Loucy (cell line): ENCODE data around the gene TFCP2L1.

Experiments
- H2AFZ ChIP-seq: fragments of 200-600 bp; sonication (generic); 2 replicates; pipeline ENCODE4 v1.6.0; 2016; ENCODE audit warnings: antibody characterized with exemption, mild to moderate bottlenecking, low read length, moderate library complexity
- H3F3A ChIP-seq: fragments of 200-600 bp; 2 replicates; pipeline ENCODE4 v1.6.0; 2016; ENCODE audit warnings: antibody characterized with exemption, low read depth, mild to moderate bottlenecking
- H3K27me3 ChIP-seq: fragments of 200-600 bp; sonication (generic); 2 replicates; pipeline ENCODE4 v1.6.1; 2014; ENCODE audit warnings: low read length, mild to moderate bottlenecking; ENCODE audit not compliant: insufficient read depth, poor library complexity, severe bottlenecking
- H3K36me3 ChIP-seq: fragments of 200-600 bp; sonication (generic); 2 replicates; pipeline ENCODE4 v1.6.1; 2016; ENCODE audit warnings: low read length; ENCODE audit not compliant: insufficient read depth
- H3K4me1 ChIP-seq: fragments of 200-600 bp; sonication (generic); 2 replicates; pipeline ENCODE4 v1.5.1; 2014; ENCODE audit warnings: low read length, mild to moderate bottlenecking; ENCODE audit not compliant: insufficient read depth, poor library complexity, severe bottlenecking
- H3K4me2 ChIP-seq: fragments of 200-600 bp; sonication (generic); 2 replicates; pipeline ENCODE4 v1.6.0; 2014; ENCODE audit warnings: antibody characterized with exemption, low read length, low read depth, mild to moderate bottlenecking; ENCODE audit not compliant: poor library complexity, severe bottlenecking
- H3K4me3 ChIP-seq: fragments of 200-600 bp; sonication (generic); 2 replicates; pipeline ENCODE4 v1.5.1; 2014; ENCODE audit warnings: low read length, mild to moderate bottlenecking, mixed read lengths; ENCODE audit not compliant: poor library complexity, severe bottlenecking
- H3K79me2 ChIP-seq: fragments of 200-600 bp; sonication (generic); 2 replicates; pipeline ENCODE4 v1.6.1; 2014; ENCODE audit warnings: low read length; ENCODE audit not compliant: insufficient read depth
- H3K9ac ChIP-seq: fragments of 200-600 bp; sonication (generic); 2 replicates; pipeline ENCODE4 v1.6.0; 2014; ENCODE audit warnings: mild to moderate bottlenecking, low read depth, low read length, moderate library complexity; ENCODE audit not compliant: poor library complexity, severe bottlenecking
- H3K9me2 ChIP-seq: fragments of 200-600 bp; sonication (generic); replicated peaks from 2 replicates; pipeline ENCODE4 v1.6.1; 2016; ENCODE audit warnings: low read depth, low read length, mixed read lengths
- H3K9me3 ChIP-seq: fragments of 200-600 bp; sonication (generic); 2 replicates; pipeline ENCODE4 v1.6.1; 2014; ENCODE audit warnings: mild to moderate bottlenecking, antibody characterized with exemption, low read length, low read depth; ENCODE audit not compliant: insufficient read depth
- H4K20me1 ChIP-seq: fragments of 200-600 bp; sonication (generic); 2 replicates; pipeline ENCODE4 v1.6.0; 2014; ENCODE audit warnings: antibody characterized with exemption, low read length, mild to moderate bottlenecking; ENCODE audit not compliant: insufficient read depth, poor library complexity, severe bottlenecking
- EZH2phosphoT487 ChIP-seq: fragments of 200-600 bp; IDR thresholded peaks from 2 replicates; pipeline ENCODE4 v1.6.1; 2018; ENCODE audit warnings: antibody characterized with exemption, mild to moderate bottlenecking, moderate library complexity, borderline replicate concordance
- TF ChIP-seq, protein P1 (sequence below): fragments of 200-600 bp; sonication (generic); conservative IDR thresholded peaks from 2 replicates; pipeline ENCODE4 v1.5.1; 2014; ENCODE audit warnings: mild to moderate bottlenecking, antibody characterized with exemption, low read length

Gene TFCP2L1

GRCh38 chr2:121257480-121257840 is 27.5 kb downstream of the TFCP2L1 start:
- TF ChIP-seq EZH2phosphoT487 = no peak
- TF ChIP-seq, protein P1, sequence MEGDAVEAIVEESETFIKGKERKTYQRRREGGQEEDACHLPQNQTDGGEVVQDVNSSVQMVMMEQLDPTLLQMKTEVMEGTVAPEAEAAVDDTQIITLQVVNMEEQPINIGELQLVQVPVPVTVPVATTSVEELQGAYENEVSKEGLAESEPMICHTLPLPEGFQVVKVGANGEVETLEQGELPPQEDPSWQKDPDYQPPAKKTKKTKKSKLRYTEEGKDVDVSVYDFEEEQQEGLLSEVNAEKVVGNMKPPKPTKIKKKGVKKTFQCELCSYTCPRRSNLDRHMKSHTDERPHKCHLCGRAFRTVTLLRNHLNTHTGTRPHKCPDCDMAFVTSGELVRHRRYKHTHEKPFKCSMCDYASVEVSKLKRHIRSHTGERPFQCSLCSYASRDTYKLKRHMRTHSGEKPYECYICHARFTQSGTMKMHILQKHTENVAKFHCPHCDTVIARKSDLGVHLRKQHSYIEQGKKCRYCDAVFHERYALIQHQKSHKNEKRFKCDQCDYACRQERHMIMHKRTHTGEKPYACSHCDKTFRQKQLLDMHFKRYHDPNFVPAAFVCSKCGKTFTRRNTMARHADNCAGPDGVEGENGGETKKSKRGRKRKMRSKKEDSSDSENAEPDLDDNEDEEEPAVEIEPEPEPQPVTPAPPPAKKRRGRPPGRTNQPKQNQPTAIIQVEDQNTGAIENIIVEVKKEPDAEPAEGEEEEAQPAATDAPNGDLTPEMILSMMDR = no peak
- H2AFZ ChIP-seq = peak overlapping the region; percentile 24; the same call in 1 of the 2 replicates
- no peaks in the 10 kb centered on the region for H3K9me2 ChIP-seq
- peak overlapping the region; percentile 47 for H3K9ac ChIP-seq
- peak overlapping the region; percentile 53 for H3K4me2 ChIP-seq
- H3K4me1 ChIP-seq = peaks cover 16% of the 10 kb centered on the region
- no peaks in the 10 kb centered on the region for H3K9me3 ChIP-seq
- peak overlapping the region; percentile 32 for H3K4me3 ChIP-seq
- no peaks in the 10 kb centered on the region for H3K36me3 ChIP-seq
- no peaks in the 10 kb centered on the region for H3K27me3 ChIP-seq
- no peaks in the 10 kb centered on the region for H3F3A ChIP-seq
- no peaks in the 10 kb centered on the region for H4K20me1 ChIP-seq
- no peaks in the 10 kb centered on the region for H3K79me2 ChIP-seq

DNA sequence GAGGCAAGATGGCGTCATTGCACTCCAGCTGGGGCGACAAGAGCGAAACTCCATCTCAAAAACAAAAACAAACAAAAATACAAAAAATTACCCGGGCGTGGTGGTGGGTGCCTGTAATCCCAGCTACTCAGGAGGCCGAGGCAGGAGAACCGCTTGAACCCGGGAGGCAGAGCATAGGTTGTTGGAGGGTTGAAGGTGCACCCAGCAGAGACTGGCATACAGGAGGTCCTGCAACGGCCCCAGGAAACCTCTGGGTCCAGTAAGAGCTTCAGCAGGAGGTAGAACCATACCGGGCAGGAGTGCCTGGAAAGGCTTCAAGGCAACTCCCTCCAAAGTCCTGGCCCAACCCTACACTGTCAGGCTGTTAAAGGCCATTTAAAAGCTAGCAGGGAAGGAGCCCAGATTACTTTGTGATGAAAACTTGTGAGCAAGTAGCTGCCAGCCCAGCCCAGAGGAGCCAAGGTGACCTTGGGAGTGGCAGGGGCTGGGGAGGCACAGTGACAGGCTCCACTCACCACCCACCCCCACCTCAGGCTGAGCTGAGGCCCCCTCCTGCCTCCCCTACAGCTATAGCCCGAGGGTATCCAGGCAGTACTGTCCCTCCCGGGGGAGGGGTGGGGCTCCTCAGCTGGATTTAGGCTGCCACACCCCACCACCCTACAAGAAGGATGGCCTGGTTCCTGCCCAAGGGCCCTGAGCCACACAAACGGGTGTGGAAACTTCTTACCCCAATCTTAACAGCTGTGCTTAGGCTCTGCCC is 28.1 kb downstream of the TFCP2L1 start:
- H3K9ac ChIP-seq = peak overlapping the region; percentile 47
- peaks cover 16% of the 10 kb centered on the region for H3K4me1 ChIP-seq
- H3K4me2 ChIP-seq = peak overlapping the region; percentile 53
- no peaks in the 10 kb centered on the region for H3K27me3 ChIP-seq
- H3K9me2 ChIP-seq = no peaks in the 10 kb centered on the region
- peak overlapping the region; percentile 32 for H3K4me3 ChIP-seq
- no peaks in the 10 kb centered on the region for H3F3A ChIP-seq
- no peaks in the 10 kb centered on the region for H3K9me3 ChIP-seq
- no peaks in the 10 kb centered on the region for H3K79me2 ChIP-seq
- H4K20me1 ChIP-seq = no peaks in the 10 kb centered on the region
- no peaks in the 10 kb centered on the region for H3K36me3 ChIP-seq
- H2AFZ ChIP-seq = peak overlapping the region; percentile 24; the same call in 1 of the 2 replicates
- TF ChIP-seq, protein P1 = no peak
- TF ChIP-seq EZH2phosphoT487 = no peak

- Histone ChIP-seq H3K36me3 (no peaks in the 10 kb centered on the region), H3F3A (no peaks in the 10 kb centered on the region), H2AFZ (no peak overlapping the region), H3K9me3 (no peaks in the 10 kb centered on the region), H3K9me2 (no peaks in the 10 kb centered on the region), H3K9ac (no peak overlapping the region), H3K27me3 (no peaks in the 10 kb centered on the region), H3K4me1 (peaks cover 16% of the 10 kb centered on the region), H4K20me1 (no peaks in the 10 kb centered on the region), H3K79me2 (no peaks in the 10 kb centered on the region), H3K4me3 (no peak overlapping the region), H3K4me2 (no peak overlapping the region)
- no peak for TF ChIP-seq EZH2phosphoT487
- TF ChIP-seq, protein P1 = no peak
Measured at GRCh38 chr2:121255358-121255757, 29.6 kb downstream of the TFCP2L1 start.
